B cell (primary cell): ENCODE data around the gene SLC13A1.

ENCODE experiments used
- CTCF ChIP-seq: fragments of 200-600 bp; IDR thresholded peaks from one replicate; pipeline ENCODE4 v1.8.0; 2022; ENCODE audit warnings: antibody characterized with exemption, mild to moderate bottlenecking
- EZH2 ChIP-seq: IDR thresholded peaks from 2 replicates; pipeline ENCODE4 v1.6.1; 2012; ENCODE audit warnings: borderline replicate concordance, low read depth, mild to moderate bottlenecking, moderate library complexity, low read length; ENCODE audit not compliant: insufficient read depth, poor library complexity, severe bottlenecking

GRCh38 chr7:123115331-123115730 is 84.4 kb downstream of the SLC13A1 start:
- no peak for TF ChIP-seq CTCF
- no peak for TF ChIP-seq EZH2
